Measurements from ENCODE around the gene AMH.

The AMH gene

GRCh38 chr19:2221250-2221831, 27.8 kb upstream of the AMH start:
- H3K9me3 ChIP-seq (ENCODE audit: control insufficient read depth in 1 of 2, low read length in 2 of 2), result no peaks in the 10 kb centered on the region
- peaks cover 27 to 89% of the 10 kb centered on the region in 2 donors for H3K36me3 ChIP-seq (ENCODE audit: control insufficient read depth in 1 of 2, insufficient read depth in 2 of 2, low read length in 2 of 2)
- H3K4me3 ChIP-seq (ENCODE audit: low read depth in 1 of 2, low read length in 2 of 2), result no peak overlapping the region
- H3K27ac ChIP-seq (ENCODE audit: low read depth, low read length), result no peak overlapping the region
- H3K9ac ChIP-seq (ENCODE audit: low read depth in 1 of 2, low read length in 2 of 2), result no peak overlapping the region
- H3K4me1 ChIP-seq (ENCODE audit: control insufficient read depth in 1 of 2, insufficient read depth in 2 of 2, low read length in 2 of 2), result no peaks in the 10 kb centered on the region
- H3K27me3 ChIP-seq (ENCODE audit: control insufficient read depth in 1 of 2, insufficient read depth in 2 of 2, low read length in 2 of 2), result no peaks in the 10 kb centered on the region

- no peak overlapping the region for H3K9ac ChIP-seq (ENCODE audit: low read depth in 1 of 2, low read length in 2 of 2)
- no peak overlapping the region for H3K27ac ChIP-seq (ENCODE audit: low read depth, low read length)
- H3K4me1 ChIP-seq (ENCODE audit: control insufficient read depth in 1 of 2, insufficient read depth in 2 of 2, low read length in 2 of 2), result no peaks in the 10 kb centered on the region
- peaks cover 22 to 87% of the 10 kb centered on the region in 2 donors for H3K36me3 ChIP-seq (ENCODE audit: control insufficient read depth in 1 of 2, insufficient read depth in 2 of 2, low read length in 2 of 2)
- no peak overlapping the region for H3K4me3 ChIP-seq (ENCODE audit: low read depth in 1 of 2, low read length in 2 of 2)
- no peaks in the 10 kb centered on the region for H3K9me3 ChIP-seq (ENCODE audit: control insufficient read depth in 1 of 2, low read length in 2 of 2)
- no peaks in the 10 kb centered on the region for H3K27me3 ChIP-seq (ENCODE audit: control insufficient read depth in 1 of 2, insufficient read depth in 2 of 2, low read length in 2 of 2)
Observed at GRCh38 chr19:2221918-2222317, 27.2 kb upstream of the AMH start.

- Histone ChIP-seq H3K27me3 (ENCODE audit: control insufficient read depth in 1 of 2, insufficient read depth in 2 of 2, low read length in 2 of 2) (no peaks in the 10 kb centered on the region), H3K4me1 (ENCODE audit: control insufficient read depth in 1 of 2, insufficient read depth in 2 of 2, low read length in 2 of 2) (no peaks in the 10 kb centered on the region), H3K36me3 (ENCODE audit: control insufficient read depth in 1 of 2, insufficient read depth in 2 of 2, low read length in 2 of 2) (peaks cover 17 to 83% of the 10 kb centered on the region in 2 donors), H3K9ac (ENCODE audit: low read depth in 1 of 2, low read length in 2 of 2) (no peak overlapping the region), H3K4me3 (ENCODE audit: low read depth in 1 of 2, low read length in 2 of 2) (no peak overlapping the region), H3K27ac (ENCODE audit: low read depth, low read length) (no peak overlapping the region), H3K9me3 (ENCODE audit: control insufficient read depth in 1 of 2, low read length in 2 of 2) (no peaks in the 10 kb centered on the region)
Observed at GRCh38 chr19:2223391-2223790, 25.7 kb upstream of the AMH start.

GRCh38 chr19:2223959-2224358, 25.2 kb upstream of the AMH start:
- Histone ChIP-seq H3K27ac (ENCODE audit: low read depth, low read length) (no peak overlapping the region), H3K4me1 (ENCODE audit: control insufficient read depth in 1 of 2, insufficient read depth in 2 of 2, low read length in 2 of 2) (no peaks in the 10 kb centered on the region), H3K27me3 (ENCODE audit: control insufficient read depth in 1 of 2, insufficient read depth in 2 of 2, low read length in 2 of 2) (no peaks in the 10 kb centered on the region), H3K36me3 (ENCODE audit: control insufficient read depth in 1 of 2, insufficient read depth in 2 of 2, low read length in 2 of 2) (peaks cover 20 to 84% of the 10 kb centered on the region in 2 donors), H3K9me3 (ENCODE audit: control insufficient read depth in 1 of 2, low read length in 2 of 2) (no peaks in the 10 kb centered on the region), H3K9ac (ENCODE audit: low read depth in 1 of 2, low read length in 2 of 2) (no peak overlapping the region), H3K4me3 (ENCODE audit: low read depth in 1 of 2, low read length in 2 of 2) (no peak overlapping the region)

GRCh38 chr19:2224754-2225349, 24.3 kb upstream of the AMH start:
- Histone ChIP-seq H3K9me3 (ENCODE audit: control insufficient read depth in 1 of 2, low read length in 2 of 2) (no peaks in the 10 kb centered on the region), H3K27ac (ENCODE audit: low read depth, low read length) (no peak overlapping the region), H3K9ac (ENCODE audit: low read depth in 1 of 2, low read length in 2 of 2) (no peak overlapping the region), H3K4me1 (ENCODE audit: control insufficient read depth in 1 of 2, insufficient read depth in 2 of 2, low read length in 2 of 2) (no peaks in the 10 kb centered on the region), H3K36me3 (ENCODE audit: control insufficient read depth in 1 of 2, insufficient read depth in 2 of 2, low read length in 2 of 2) (peaks cover 20 to 86% of the 10 kb centered on the region in 2 donors), H3K4me3 (ENCODE audit: low read depth in 1 of 2, low read length in 2 of 2) (no peak overlapping the region), H3K27me3 (ENCODE audit: control insufficient read depth in 1 of 2, insufficient read depth in 2 of 2, low read length in 2 of 2) (no peaks in the 10 kb centered on the region)

- Histone ChIP-seq H3K4me1 (ENCODE audit: control insufficient read depth in 1 of 2, insufficient read depth in 2 of 2, low read length in 2 of 2) (no peaks in the 10 kb centered on the region), H3K27ac (ENCODE audit: low read depth, low read length) (no peak overlapping the region), H3K4me3 (ENCODE audit: low read depth in 1 of 2, low read length in 2 of 2) (no peak overlapping the region), H3K36me3 (ENCODE audit: control insufficient read depth in 1 of 2, insufficient read depth in 2 of 2, low read length in 2 of 2) (peaks cover 16 to 86% of the 10 kb centered on the region in 2 donors), H3K9me3 (ENCODE audit: control insufficient read depth in 1 of 2, low read length in 2 of 2) (no peaks in the 10 kb centered on the region), H3K9ac (ENCODE audit: low read depth in 1 of 2, low read length in 2 of 2) (no peak overlapping the region), H3K27me3 (ENCODE audit: control insufficient read depth in 1 of 2, insufficient read depth in 2 of 2, low read length in 2 of 2) (no peaks in the 10 kb centered on the region)
Observed at GRCh38 chr19:2225415-2226050, 23.6 kb upstream of the AMH start.

GRCh38 chr19:2226051-2226839, 22.9 kb upstream of the AMH start:
- Histone ChIP-seq H3K9me3 (ENCODE audit: control insufficient read depth in 1 of 2, low read length in 2 of 2) (no peaks in the 10 kb centered on the region), H3K4me1 (ENCODE audit: control insufficient read depth in 1 of 2, insufficient read depth in 2 of 2, low read length in 2 of 2) (peaks cover 0 to 5% of the 10 kb centered on the region in 2 donors), H3K9ac (ENCODE audit: low read depth in 1 of 2, low read length in 2 of 2) (no peak overlapping the region), H3K36me3 (ENCODE audit: control insufficient read depth in 1 of 2, insufficient read depth in 2 of 2, low read length in 2 of 2) (peaks cover 15 to 89% of the 10 kb centered on the region in 2 donors), H3K27ac (ENCODE audit: low read depth, low read length) (no peak overlapping the region), H3K27me3 (ENCODE audit: control insufficient read depth in 1 of 2, insufficient read depth in 2 of 2, low read length in 2 of 2) (no peaks in the 10 kb centered on the region), H3K4me3 (ENCODE audit: low read depth in 1 of 2, low read length in 2 of 2) (no peak overlapping the region)

- H3K27ac ChIP-seq (ENCODE audit: low read depth, low read length), result no peak overlapping the region
- H3K27me3 ChIP-seq (ENCODE audit: control insufficient read depth in 1 of 2, insufficient read depth in 2 of 2, low read length in 2 of 2), result no peaks in the 10 kb centered on the region
- H3K36me3 ChIP-seq (ENCODE audit: control insufficient read depth in 1 of 2, insufficient read depth in 2 of 2, low read length in 2 of 2), result peaks cover 15 to 87% of the 10 kb centered on the region in 2 donors
- H3K4me1 ChIP-seq (ENCODE audit: control insufficient read depth in 1 of 2, insufficient read depth in 2 of 2, low read length in 2 of 2), result peaks cover 0 to 9% of the 10 kb centered on the region in 2 donors
- H3K9me3 ChIP-seq (ENCODE audit: control insufficient read depth in 1 of 2, low read length in 2 of 2), result no peaks in the 10 kb centered on the region
- H3K9ac ChIP-seq (ENCODE audit: low read depth in 1 of 2, low read length in 2 of 2), result no peak overlapping the region
- H3K4me3 ChIP-seq (ENCODE audit: low read depth in 1 of 2, low read length in 2 of 2), result no peak overlapping the region
Observed at GRCh38 chr19:2226840-2227360, 22.2 kb upstream of the AMH start.

GRCh38 chr19:2227415-2228156, 21.5 kb upstream of the AMH start:
- Histone ChIP-seq H3K27ac (ENCODE audit: low read depth, low read length) (no peak overlapping the region), H3K9me3 (ENCODE audit: control insufficient read depth in 1 of 2, low read length in 2 of 2) (no peaks in the 10 kb centered on the region), H3K9ac (ENCODE audit: low read depth in 1 of 2, low read length in 2 of 2) (no peak overlapping the region), H3K4me3 (ENCODE audit: low read depth in 1 of 2, low read length in 2 of 2) (no peak overlapping the region), H3K36me3 (ENCODE audit: control insufficient read depth in 1 of 2, insufficient read depth in 2 of 2, low read length in 2 of 2) (peaks cover 15 to 84% of the 10 kb centered on the region in 2 donors), H3K4me1 (ENCODE audit: control insufficient read depth in 1 of 2, insufficient read depth in 2 of 2, low read length in 2 of 2) (peaks cover 0 to 10% of the 10 kb centered on the region in 2 donors), H3K27me3 (ENCODE audit: control insufficient read depth in 1 of 2, insufficient read depth in 2 of 2, low read length in 2 of 2) (no peaks in the 10 kb centered on the region)

Measured in duodenal mucosa (tissue), 2 donors.